HUES64 (cell line): Measurements from ENCODE around the gene SCFD2.

Source experiments
- H3K27ac ChIP-seq: 2 replicates; pipeline ENCODE4 v1.7.0; 2013; ENCODE audit warnings: low read depth, low read length, inconsistent platforms
- H3K27me3 ChIP-seq: 2 replicates; pipeline ENCODE4 v1.6.1; 2013; ENCODE audit warnings: mild to moderate bottlenecking, low read length; ENCODE audit not compliant: insufficient read depth
- H3K36me3 ChIP-seq: 2 replicates; pipeline ENCODE4 v1.6.1; 2013; ENCODE audit warnings: mild to moderate bottlenecking, low read length; ENCODE audit not compliant: insufficient read depth
- H3K4me1 ChIP-seq: 2 replicates; pipeline ENCODE4 v1.6.1; 2013; ENCODE audit warnings: mild to moderate bottlenecking, low read length, moderate library complexity; ENCODE audit not compliant: insufficient read depth
- H3K4me3 ChIP-seq: 2 replicates; pipeline ENCODE4 v1.5.1; 2013; ENCODE audit warnings: mild to moderate bottlenecking, low read length, moderate library complexity
- H3K9ac ChIP-seq: 2 replicates; pipeline ENCODE4 v1.6.1; 2013; ENCODE audit warnings: mild to moderate bottlenecking, low read depth, low read length
- H3K9me3 ChIP-seq: 2 replicates; pipeline ENCODE4 v1.6.1; 2013; ENCODE audit warnings: low read depth, low read length; ENCODE audit not compliant: insufficient read depth
- WGBS: fragments of 150-250, 120-280 bp; methylation state at CpG from one replicate; pipeline ENCODE4 v1.1.7; 2013; ENCODE audit warnings: missing lambda C conversion rate; 5-methylcytosine and 5-hydroxymethylcytosine counted together

Gene SCFD2

DNA sequence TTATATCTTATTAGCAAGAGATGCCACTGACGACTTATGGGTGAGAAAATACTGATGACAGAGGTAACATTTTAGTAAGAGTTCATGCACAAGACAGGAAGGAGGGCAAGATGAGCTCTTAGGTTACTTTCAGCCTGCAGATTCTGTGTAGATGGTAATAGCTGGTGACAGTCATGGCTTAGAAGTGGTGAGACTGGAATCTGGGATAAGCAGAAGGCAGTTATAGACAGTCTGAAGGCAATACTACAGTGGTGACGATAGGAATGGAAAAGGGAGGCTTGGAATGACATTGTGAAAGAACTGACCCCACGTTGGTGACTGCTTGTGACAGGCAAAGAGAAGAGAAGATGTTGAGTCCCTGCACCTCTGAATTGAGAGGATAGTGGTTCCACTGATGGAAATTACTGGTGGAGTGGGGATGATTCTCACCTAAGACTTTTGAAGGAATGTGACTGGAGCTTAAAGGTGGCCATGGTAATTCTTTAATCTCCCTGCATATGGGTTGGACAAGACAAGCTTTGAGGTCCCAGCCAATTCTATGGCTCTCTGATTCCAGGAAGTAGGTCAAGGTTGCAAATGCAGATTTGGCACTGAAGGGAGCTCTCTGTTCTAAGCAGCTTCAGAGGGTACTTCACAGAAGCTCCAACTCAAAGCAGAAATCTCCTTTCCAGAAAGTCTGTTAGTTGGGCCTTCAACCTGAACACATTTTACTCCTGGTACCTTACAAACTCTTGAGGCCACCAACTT, 404.0 kb downstream of the SCFD2 start:
- no peaks in the 10 kb centered on the region for H3K36me3 ChIP-seq
- no peaks in the 10 kb centered on the region for H3K9me3 ChIP-seq
- no peaks in the 10 kb centered on the region for H3K27me3 ChIP-seq
- H3K4me3 ChIP-seq: no peak overlapping the region
- peaks cover 9% of the 10 kb centered on the region for H3K4me1 ChIP-seq
- H3K27ac ChIP-seq: no peak overlapping the region
- no peak overlapping the region for H3K9ac ChIP-seq
- 87% methylated on average over 3 of the region's 3 CpGs for WGBS

DNA sequence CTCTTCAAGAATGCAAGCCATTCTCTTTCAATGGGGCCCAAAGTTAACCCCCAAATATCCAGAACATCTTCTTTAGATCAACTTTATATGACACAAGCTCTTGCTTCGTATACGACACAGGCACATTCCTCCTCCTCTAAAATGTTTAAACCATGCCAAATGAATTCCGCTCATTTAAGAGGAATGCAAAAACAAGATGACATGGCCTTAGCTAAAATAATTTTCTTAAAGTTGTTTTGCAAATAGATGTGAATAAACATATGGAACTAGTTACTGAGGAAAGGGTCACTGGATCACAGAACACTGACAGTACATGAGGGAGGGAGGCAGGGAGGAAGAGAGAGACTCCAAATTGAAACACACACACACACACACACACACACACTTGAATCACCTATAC, 406.3 kb downstream of the SCFD2 start:
- peaks cover 15% of the 10 kb centered on the region for H3K4me1 ChIP-seq
- no peak overlapping the region for H3K27ac ChIP-seq
- H3K9me3 ChIP-seq: no peaks in the 10 kb centered on the region
- no peak overlapping the region for H3K4me3 ChIP-seq
- WGBS: 90% methylated on average over 3 of the region's 3 CpGs
- no peaks in the 10 kb centered on the region for H3K27me3 ChIP-seq
- H3K36me3 ChIP-seq: no peaks in the 10 kb centered on the region
- no peak overlapping the region for H3K9ac ChIP-seq

DNA sequence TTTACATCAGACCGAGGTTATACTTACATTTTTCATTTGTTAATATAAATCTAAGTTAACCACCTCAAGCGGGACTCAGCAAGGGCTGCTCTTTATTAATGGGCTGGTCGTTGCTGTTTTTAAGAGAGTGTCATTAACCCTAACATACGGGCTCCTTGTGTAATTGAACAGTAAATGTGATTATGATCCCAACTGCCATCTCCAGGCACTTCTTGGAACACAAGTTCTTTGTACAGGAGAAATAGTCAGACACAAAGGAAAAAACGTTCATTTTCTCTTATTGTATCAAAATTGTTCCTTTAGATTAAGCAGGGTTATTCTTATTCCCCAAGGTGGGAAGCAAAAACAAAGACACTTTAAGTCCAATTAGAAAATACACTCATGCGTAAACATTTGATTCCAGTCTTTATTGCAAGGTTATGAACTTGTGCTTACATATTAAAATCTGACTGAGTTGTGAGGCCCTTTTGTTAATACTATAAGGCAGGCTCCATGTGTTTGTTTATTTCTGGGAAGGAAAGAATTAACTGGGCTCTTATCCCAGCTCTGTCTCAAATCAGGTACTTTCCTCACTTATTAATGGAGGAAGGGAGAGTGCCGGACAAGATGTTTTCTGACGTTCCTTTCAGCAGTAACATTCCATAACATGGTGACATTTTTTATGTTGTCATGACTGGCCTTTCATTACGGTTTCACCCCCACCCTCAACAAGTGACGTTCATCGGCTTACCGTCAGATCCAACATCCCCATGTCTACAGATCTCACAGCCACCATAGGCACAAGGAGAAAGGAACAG, 407.8 kb downstream of the SCFD2 start:
- H3K9me3 ChIP-seq: no peaks in the 10 kb centered on the region
- H3K27ac ChIP-seq: no peak overlapping the region
- no peak overlapping the region for H3K9ac ChIP-seq
- H3K27me3 ChIP-seq: no peaks in the 10 kb centered on the region
- H3K36me3 ChIP-seq: no peaks in the 10 kb centered on the region
- H3K4me3 ChIP-seq: no peak overlapping the region
- H3K4me1 ChIP-seq: peaks cover 15% of the 10 kb centered on the region
- WGBS: 95% methylated on average over 10 of the region's 12 CpGs

DNA sequence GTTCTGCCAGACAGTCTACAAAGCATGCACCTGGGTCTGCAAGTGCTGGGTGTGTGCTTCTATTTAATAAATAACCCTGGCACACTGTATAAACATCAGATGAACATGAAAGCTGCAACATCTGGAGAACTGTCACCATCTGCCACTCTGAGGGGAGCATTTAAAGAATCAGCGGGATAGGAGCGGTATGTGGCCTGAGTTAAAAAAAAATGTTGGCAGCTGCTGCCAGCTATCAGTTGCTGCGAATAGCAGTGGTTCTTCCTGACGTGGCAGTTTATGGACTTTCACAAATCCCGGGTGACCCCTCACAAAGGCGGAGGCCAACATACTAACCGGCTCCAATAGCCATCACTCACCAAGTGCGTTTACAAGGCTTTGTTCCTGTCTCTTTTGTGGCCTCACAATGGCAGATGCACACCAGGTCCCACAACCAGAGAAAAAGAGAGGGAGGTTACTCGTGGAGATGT, 408.6 kb downstream of the SCFD2 start:
- Histone ChIP-seq H3K9ac (no peak overlapping the region), H3K4me1 (peaks cover 15% of the 10 kb centered on the region), H3K9me3 (no peaks in the 10 kb centered on the region), H3K4me3 (no peak overlapping the region), H3K27ac (no peak overlapping the region), H3K36me3 (no peaks in the 10 kb centered on the region), H3K27me3 (no peaks in the 10 kb centered on the region)
- 72% methylated on average over 9 of the region's 9 CpGs for WGBS

DNA sequence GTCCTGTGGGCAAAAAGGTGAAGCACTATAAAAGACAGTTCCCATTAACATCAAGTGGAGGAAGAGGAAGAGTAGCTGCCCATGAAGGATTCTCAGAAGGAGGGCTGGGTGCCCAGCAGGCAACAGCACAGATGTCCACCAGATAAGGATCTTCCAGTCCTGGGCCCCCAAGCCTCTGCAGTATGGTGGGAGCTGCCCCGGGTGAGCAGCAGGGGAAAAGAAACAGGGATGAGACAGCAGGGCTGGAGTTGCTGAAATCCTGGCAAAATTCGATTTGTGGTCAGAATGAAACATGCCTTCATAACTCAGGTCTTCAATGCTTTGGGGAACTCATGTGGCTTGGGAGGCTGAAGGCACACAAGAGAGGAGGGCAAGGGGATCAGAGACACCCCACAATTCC, 409.2 kb downstream of the SCFD2 start:
- WGBS: 83% methylated on average over 2 of the region's 2 CpGs
- no peaks in the 10 kb centered on the region for H3K9me3 ChIP-seq
- no peaks in the 10 kb centered on the region for H3K36me3 ChIP-seq
- no peak overlapping the region for H3K4me3 ChIP-seq
- peaks cover 15% of the 10 kb centered on the region for H3K4me1 ChIP-seq
- H3K9ac ChIP-seq: no peak overlapping the region
- no peak overlapping the region for H3K27ac ChIP-seq
- no peaks in the 10 kb centered on the region for H3K27me3 ChIP-seq

DNA sequence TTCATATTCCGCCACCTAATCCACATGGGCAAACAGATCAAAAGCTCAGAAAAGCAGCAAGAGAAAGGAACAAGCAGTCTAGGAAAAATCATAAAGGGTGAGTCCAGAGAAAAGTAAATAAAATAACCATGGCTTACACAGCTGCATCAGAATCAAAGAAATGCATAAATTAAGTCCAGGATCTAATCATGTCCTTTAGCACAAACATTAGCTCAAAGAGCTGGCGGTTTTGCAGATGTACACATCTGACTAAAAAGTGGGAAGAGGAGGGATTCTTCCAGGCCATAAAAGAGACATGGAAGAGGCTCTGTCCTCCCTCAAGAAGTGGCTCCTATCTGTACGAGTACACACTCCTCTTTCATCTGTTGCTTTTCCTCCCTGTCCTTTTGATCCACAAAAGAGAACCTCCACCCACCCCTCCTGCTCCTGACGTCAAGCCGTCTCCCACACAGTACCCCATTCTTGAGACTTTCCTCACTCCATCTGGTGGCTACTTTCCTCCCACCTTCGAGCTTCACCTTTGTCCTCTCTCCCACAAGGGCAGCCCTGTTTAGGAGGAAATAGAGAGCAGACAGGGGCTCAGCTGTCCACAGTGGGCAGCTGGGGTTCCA, 411.2 kb downstream of the SCFD2 start:
- no peaks in the 10 kb centered on the region for H3K36me3 ChIP-seq
- no peak overlapping the region for H3K9ac ChIP-seq
- no peak overlapping the region for H3K4me3 ChIP-seq
- H3K4me1 ChIP-seq: peaks cover 23% of the 10 kb centered on the region
- 90% methylated on average over 6 of the region's 6 CpGs for WGBS
- no peaks in the 10 kb centered on the region for H3K27me3 ChIP-seq
- no peaks in the 10 kb centered on the region for H3K9me3 ChIP-seq
- no peak overlapping the region for H3K27ac ChIP-seq

DNA sequence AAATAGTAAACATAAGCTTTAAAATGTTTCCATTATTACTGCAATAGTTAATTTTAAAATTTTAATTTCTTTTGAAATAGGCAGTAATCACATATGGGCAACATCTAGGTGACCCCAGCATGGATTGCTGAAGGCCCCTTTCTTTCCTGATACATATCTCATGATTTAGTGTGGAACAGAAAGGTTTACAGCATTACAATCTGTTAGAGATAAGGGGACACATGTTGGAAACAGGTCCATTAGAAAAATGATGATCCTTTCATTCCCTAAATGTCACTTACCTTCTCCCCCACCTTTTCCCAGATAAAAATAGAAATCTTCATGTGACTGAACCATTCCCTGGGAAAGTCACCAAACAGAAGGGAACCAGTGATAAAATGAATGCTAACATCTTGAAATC, 413.3 kb downstream of the SCFD2 start:
- H3K4me3 ChIP-seq: no peak overlapping the region
- peaks cover 29% of the 10 kb centered on the region for H3K4me1 ChIP-seq
- no peak overlapping the region for H3K9ac ChIP-seq
- H3K27me3 ChIP-seq: no peaks in the 10 kb centered on the region
- no peaks in the 10 kb centered on the region for H3K36me3 ChIP-seq
- H3K27ac ChIP-seq: no peak overlapping the region
- H3K9me3 ChIP-seq: no peaks in the 10 kb centered on the region

DNA sequence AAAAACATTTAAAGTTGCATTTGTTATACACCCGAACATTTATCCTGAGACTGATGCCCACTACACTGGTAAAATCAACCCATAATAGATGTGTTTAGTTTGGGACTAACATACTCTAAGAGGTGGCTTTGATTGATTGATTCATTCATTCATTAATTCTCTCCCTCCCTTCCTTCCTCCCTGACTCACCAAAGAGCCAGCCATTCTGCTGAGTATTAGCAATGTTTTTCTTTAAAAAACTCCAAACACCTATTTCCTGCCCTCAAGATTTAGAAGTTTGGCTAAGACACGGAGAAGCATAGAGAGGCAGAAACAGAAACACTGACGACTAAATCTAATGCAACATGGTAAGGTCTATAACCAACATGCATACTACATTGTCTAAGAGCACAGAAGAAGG, 414.8 kb downstream of the SCFD2 start:
- Histone ChIP-seq H3K4me1 (peaks cover 27% of the 10 kb centered on the region), H3K9me3 (no peaks in the 10 kb centered on the region), H3K27ac (no peak overlapping the region), H3K4me3 (no peak overlapping the region), H3K9ac (no peak overlapping the region), H3K36me3 (no peaks in the 10 kb centered on the region), H3K27me3 (no peaks in the 10 kb centered on the region)
- WGBS: 86% methylated on average over 2 of the region's 3 CpGs

DNA sequence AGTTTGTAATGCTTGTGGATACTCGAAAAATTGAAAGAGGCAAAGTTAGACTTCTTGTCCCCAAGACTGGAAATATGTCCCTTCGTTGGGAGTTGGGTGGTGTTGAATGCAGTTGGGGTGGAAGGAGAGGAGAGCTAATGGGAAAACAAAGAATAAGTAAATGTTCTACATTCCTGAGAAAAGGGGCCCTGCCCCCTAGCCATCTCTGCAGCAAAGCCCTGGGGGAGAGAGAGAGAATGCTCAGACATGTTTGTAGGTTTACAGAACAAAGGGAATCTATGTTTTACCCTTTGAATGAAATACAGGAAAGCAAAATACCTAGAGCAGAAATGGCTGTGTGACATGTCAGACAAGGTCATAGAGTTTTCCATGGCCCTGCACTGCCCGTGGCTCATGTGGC, 415.6 kb downstream of the SCFD2 start:
- 69% methylated on average over 3 of the region's 3 CpGs for WGBS
- Histone ChIP-seq H3K4me1 (peaks cover 27% of the 10 kb centered on the region), H3K27me3 (no peaks in the 10 kb centered on the region), H3K36me3 (no peaks in the 10 kb centered on the region), H3K4me3 (no peak overlapping the region), H3K27ac (no peak overlapping the region), H3K9ac (no peak overlapping the region), H3K9me3 (no peaks in the 10 kb centered on the region)

DNA sequence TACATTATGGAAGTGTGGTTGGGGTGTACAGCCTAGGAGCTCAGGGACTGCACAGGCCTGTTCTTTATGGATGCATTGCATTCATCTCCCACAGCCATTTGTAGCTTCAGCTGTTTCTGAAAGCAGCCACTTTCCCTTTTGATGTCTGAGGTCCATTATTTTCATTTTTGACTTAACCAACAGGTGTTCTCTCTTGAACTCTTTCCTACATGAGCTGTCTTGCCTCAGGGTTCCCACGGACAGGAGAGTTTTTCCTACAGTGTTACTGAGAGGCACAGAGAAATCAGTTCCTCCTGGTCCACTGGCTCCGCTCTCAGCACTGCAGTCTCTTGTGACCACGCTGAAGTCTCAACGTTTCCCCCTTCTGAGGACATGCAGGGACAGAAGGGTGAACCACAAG, 416.5 kb downstream of the SCFD2 start:
- Histone ChIP-seq H3K27ac (no peak overlapping the region), H3K9ac (no peak overlapping the region), H3K4me3 (no peak overlapping the region), H3K4me1 (peaks cover 27% of the 10 kb centered on the region), H3K27me3 (no peaks in the 10 kb centered on the region), H3K36me3 (no peaks in the 10 kb centered on the region), H3K9me3 (no peaks in the 10 kb centered on the region)
- 82% methylated on average over 4 of the region's 4 CpGs for WGBS

DNA sequence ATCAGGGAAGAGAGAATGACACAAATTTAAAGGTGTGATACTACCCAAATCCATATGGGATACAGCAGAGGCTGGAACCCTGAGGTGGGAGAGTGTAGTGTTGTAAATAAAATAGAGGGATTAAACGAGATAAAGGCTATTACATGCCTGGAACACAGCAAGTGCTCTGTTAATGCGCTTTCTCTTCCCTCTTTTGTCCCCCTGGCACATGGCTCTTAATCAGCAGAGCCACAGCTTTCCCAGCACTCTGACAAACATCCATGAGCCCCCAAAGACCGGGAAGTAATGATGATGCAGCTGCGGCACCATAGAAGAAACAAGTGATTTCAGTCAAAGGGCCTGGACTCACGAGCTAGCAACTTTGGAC, 417.8 kb downstream of the SCFD2 start:
- WGBS: 92% methylated on average over 5 of the region's 5 CpGs
- H3K27ac ChIP-seq: no peak overlapping the region

More for the DNA sequence above, 417.8 kb downstream of the SCFD2 start:
- Histone ChIP-seq H3K9me3 (no peaks in the 10 kb centered on the region), H3K9ac (no peak overlapping the region), H3K36me3 (no peaks in the 10 kb centered on the region), H3K4me3 (no peak overlapping the region), H3K27me3 (no peaks in the 10 kb centered on the region), H3K4me1 (peaks cover 27% of the 10 kb centered on the region)
